Sigmoid colon (tissue), 4 donors: ENCODE data around the gene SLF2.

Source experiments
- EP300 ChIP-seq, 4 donors: sonication (generic); formaldehyde crosslinking; IDR thresholded peaks; one replicate each; pipeline ENCODE4 v1.6.1; 2017; ENCODE audit warnings: antibody characterized with exemption in 4 of 4
- POLR2A ChIP-seq, 2 donors: fragments of 450-650 bp; IDR thresholded peaks; one replicate each; pipeline ENCODE4 v1.6.1; 2016; ENCODE audit warnings: antibody characterized with exemption in 2 of 2, mild to moderate bottlenecking in 2 of 2, moderate library complexity in 2 of 2
- POLR2AphosphoS5 ChIP-seq, 4 donors: sonication (generic); formaldehyde crosslinking; IDR thresholded peaks; one replicate each; pipeline ENCODE4 v1.6.1; 2017; ENCODE audit warnings: antibody characterized with exemption in 4 of 4
- TF ChIP-seq, protein P1 (sequence below), 4 experiments: fragments of 450-650 bp in 3 of 4; fragments of 200-600 bp in 1 of 4; IDR thresholded peaks; one replicate each; pipeline ENCODE4 v1.5.1; 2016 to 2019; ENCODE audit warnings: antibody characterized with exemption in 4 of 4, mild to moderate bottlenecking in 3 of 4, moderate library complexity in 2 of 4

DNA sequence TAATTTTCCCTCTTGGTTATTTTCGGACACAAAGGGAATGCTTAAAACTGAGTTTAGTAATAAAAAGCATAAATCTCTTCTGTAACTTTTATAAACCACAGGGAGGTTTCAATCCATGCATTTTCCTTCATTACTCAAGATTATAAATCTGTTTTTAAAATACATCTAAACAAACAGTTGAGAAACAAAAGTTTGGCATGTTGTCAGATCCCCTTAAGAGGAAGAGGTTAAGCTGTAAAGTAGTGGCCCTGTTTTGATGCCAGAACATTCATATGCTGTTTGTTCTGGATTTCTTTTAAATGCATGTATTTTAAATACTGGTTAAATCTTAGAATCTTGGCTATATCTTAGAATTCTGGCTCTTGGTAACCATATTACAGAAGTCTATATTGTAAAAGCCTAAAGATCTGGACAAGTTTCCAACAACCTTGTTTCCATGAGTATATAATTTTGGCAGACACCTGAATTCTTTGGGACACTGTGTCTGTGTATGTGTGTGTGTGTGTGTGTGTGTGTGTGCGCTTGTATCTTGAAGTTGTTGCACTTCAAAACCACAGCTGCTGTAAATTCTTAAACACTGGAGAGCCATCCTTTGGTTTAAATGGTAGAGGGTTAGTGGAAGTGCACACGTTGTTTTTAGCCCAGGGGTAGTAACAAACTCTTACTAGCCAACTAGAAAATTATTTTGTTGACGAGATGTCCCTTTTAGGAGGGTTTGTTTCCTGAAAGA lies 49.8 kb downstream of the SLF2 start:
- TF ChIP-seq, protein P1, sequence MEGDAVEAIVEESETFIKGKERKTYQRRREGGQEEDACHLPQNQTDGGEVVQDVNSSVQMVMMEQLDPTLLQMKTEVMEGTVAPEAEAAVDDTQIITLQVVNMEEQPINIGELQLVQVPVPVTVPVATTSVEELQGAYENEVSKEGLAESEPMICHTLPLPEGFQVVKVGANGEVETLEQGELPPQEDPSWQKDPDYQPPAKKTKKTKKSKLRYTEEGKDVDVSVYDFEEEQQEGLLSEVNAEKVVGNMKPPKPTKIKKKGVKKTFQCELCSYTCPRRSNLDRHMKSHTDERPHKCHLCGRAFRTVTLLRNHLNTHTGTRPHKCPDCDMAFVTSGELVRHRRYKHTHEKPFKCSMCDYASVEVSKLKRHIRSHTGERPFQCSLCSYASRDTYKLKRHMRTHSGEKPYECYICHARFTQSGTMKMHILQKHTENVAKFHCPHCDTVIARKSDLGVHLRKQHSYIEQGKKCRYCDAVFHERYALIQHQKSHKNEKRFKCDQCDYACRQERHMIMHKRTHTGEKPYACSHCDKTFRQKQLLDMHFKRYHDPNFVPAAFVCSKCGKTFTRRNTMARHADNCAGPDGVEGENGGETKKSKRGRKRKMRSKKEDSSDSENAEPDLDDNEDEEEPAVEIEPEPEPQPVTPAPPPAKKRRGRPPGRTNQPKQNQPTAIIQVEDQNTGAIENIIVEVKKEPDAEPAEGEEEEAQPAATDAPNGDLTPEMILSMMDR (IDR thresholded peaks at IDR 0.05): no peak
- no peak for TF ChIP-seq POLR2A (IDR thresholded peaks at IDR 0.05)
- TF ChIP-seq POLR2AphosphoS5 (IDR thresholded peaks at IDR 0.05): no peak
- no peak for TF ChIP-seq EP300 (IDR thresholded peaks at IDR 0.05)
